ENCODE data around the gene GRPEL1. TPM values are rescaled to one million over a fixed set of nuclear protein-coding genes. Genes with fewer than 3 reads are reported as not detected.
A peak's percentile ranks its signal among the peaks of the same experiment; 100 is the strongest.
"Not testable (repeated sequence)": the region's sequence is repeated elsewhere in the genome, so short reads cannot be mapped to it uniquely, and the experiment has no call there.

GRPEL1 gene
- total and polyA plus RNA-seq, 2 donors (not counting 1 experiment from before 2014, with no cell fraction given), result 16.3 to 42.7 TPM

- Histone ChIP-seq H3K4me2 (ENCODE audit: extremely low read depth, insufficient read depth, low read length) (peak overlapping the region; percentile 81), H3K9me3 (ENCODE audit: control insufficient read depth, insufficient read depth, low read depth, low read length) (no peaks in the 10 kb centered on the region), H3K36me3 (ENCODE audit: control insufficient read depth, insufficient read depth, low read length) (no peaks in the 10 kb centered on the region), H3K27me3 (ENCODE audit: control insufficient read depth, insufficient read depth, low read length) (peaks cover 2% of the 10 kb centered on the region), H3K79me2 (ENCODE audit: control insufficient read depth, insufficient read depth, low read length) (no peaks in the 10 kb centered on the region), H3K4me3 (replicated peaks in 1 of 4; ENCODE audit: control extremely low read depth in 1 of 4, insufficient read depth in 1 of 4, low read depth in 3 of 4, low read length in 4 of 4) (peak overlapping the region; percentile 41 to 48 (median 44)), H3K27ac (ENCODE audit: insufficient read depth, low read length) (no peak overlapping the region), H4K20me1 (ENCODE audit: control insufficient read depth, extremely low read depth, insufficient read depth, low read length) (no peaks in the 10 kb centered on the region), H2AFZ (ENCODE audit: low read length) (peak overlapping the region; percentile 91), H3K4me1 (ENCODE audit: control insufficient read depth, extremely low read depth, insufficient read depth, low read length) (peaks cover 11% of the 10 kb centered on the region), H3K9ac (ENCODE audit: insufficient read depth, low read length) (no peak overlapping the region)
- TF ChIP-seq CTCF (conservative IDR thresholded peaks at IDR 0.05 in 1 of 2, IDR thresholded peaks at IDR 0.05 in 1 of 2; ENCODE audit: low read depth in 1 of 2, low read length in 2 of 2) (no peak), EZH2 (IDR thresholded peaks at IDR 0.05; ENCODE audit: low read length, missing control alignments) (no peak)
- DNase-seq (ENCODE audit: low read depth in 2 of 2), result no peak
These were observed 35.9 kb upstream of the GRPEL1 start for GRCh38 chr4:7103607-7104365.

- peak overlapping the region; percentile 73 to 81 (median 78) for H3K4me3 ChIP-seq (replicated peaks in 1 of 4; ENCODE audit: control extremely low read depth in 1 of 4, insufficient read depth in 1 of 4, low read depth in 3 of 4, low read length in 4 of 4)
- peak; percentile 60 to 64 for DNase-seq (ENCODE audit: low read depth in 2 of 2)
- no peaks in the 10 kb centered on the region for H4K20me1 ChIP-seq (ENCODE audit: control insufficient read depth, extremely low read depth, insufficient read depth, low read length)
- no peak for TF ChIP-seq CTCF (conservative IDR thresholded peaks at IDR 0.05 in 1 of 2, IDR thresholded peaks at IDR 0.05 in 1 of 2; ENCODE audit: low read depth in 1 of 2, low read length in 2 of 2)
- no peak for TF ChIP-seq EZH2 (IDR thresholded peaks at IDR 0.05; ENCODE audit: low read length, missing control alignments)
- no peaks in the 10 kb centered on the region for H3K9me3 ChIP-seq (ENCODE audit: control insufficient read depth, insufficient read depth, low read depth, low read length)
- H3K4me2 ChIP-seq (ENCODE audit: extremely low read depth, insufficient read depth, low read length), result peak overlapping the region; percentile 98
- H3K9ac ChIP-seq (ENCODE audit: insufficient read depth, low read length), result peak overlapping the region; percentile 62
- peak overlapping the region; percentile 43 for H3K27ac ChIP-seq (ENCODE audit: insufficient read depth, low read length)
- H3K4me1 ChIP-seq (ENCODE audit: control insufficient read depth, extremely low read depth, insufficient read depth, low read length), result peaks cover 11% of the 10 kb centered on the region
- no peaks in the 10 kb centered on the region for H3K36me3 ChIP-seq (ENCODE audit: control insufficient read depth, insufficient read depth, low read length)
- H2AFZ ChIP-seq (ENCODE audit: low read length), result peak overlapping the region; percentile 93
- H3K79me2 ChIP-seq (ENCODE audit: control insufficient read depth, insufficient read depth, low read length), result no peaks in the 10 kb centered on the region
- H3K27me3 ChIP-seq (ENCODE audit: control insufficient read depth, insufficient read depth, low read length), result peaks cover 2% of the 10 kb centered on the region
These were observed 35.3 kb upstream of the GRPEL1 start for GRCh38 chr4:7103031-7103606.

- not testable (repeated sequence) for H3K79me2 ChIP-seq (ENCODE audit: control insufficient read depth, insufficient read depth, low read length); H3K9me3 ChIP-seq (ENCODE audit: control insufficient read depth, insufficient read depth, low read depth, low read length); H4K20me1 ChIP-seq (ENCODE audit: control insufficient read depth, extremely low read depth, insufficient read depth, low read length); H3K27me3 ChIP-seq (ENCODE audit: control insufficient read depth, insufficient read depth, low read length); DNase-seq (ENCODE audit: low read depth in 2 of 2); H3K27ac ChIP-seq (ENCODE audit: insufficient read depth, low read length); H3K36me3 ChIP-seq (ENCODE audit: control insufficient read depth, insufficient read depth, low read length)
- Histone ChIP-seq H3K4me3 (replicated peaks in 1 of 4; ENCODE audit: control extremely low read depth in 1 of 4, insufficient read depth in 1 of 4, low read depth in 3 of 4, low read length in 4 of 4) (peak overlapping the region; percentile 73 to 81 (median 78)), H3K9ac (ENCODE audit: insufficient read depth, low read length) (peak overlapping the region; percentile 62), H2AFZ (ENCODE audit: low read length) (peak overlapping the region; percentile 93), H3K4me1 (ENCODE audit: control insufficient read depth, extremely low read depth, insufficient read depth, low read length) (peaks cover 11% of the 10 kb centered on the region), H3K4me2 (ENCODE audit: extremely low read depth, insufficient read depth, low read length) (peak overlapping the region; percentile 98)
These were observed 34.6 kb upstream of the GRPEL1 start for GRCh38 chr4:7102516-7102909.

Data from fibroblast of lung (primary cell).